Neuronal stem cell (in vitro differentiated cells): Measurements from ENCODE around the gene TMEM116.

Experiments
- DNase-seq: peaks from one replicate; pipeline ENCODE4 v3.0.0-alpha.2; 2013; ENCODE audit warnings: low spot score
- H2AFZ ChIP-seq: one replicate; pipeline ENCODE4 v1.6.1; 2013; ENCODE audit warnings: mild to moderate bottlenecking, low read length, inconsistent platforms
- H2AK5ac ChIP-seq: 2 replicates; pipeline ENCODE4 v1.6.1; 2013; ENCODE audit warnings: low read depth, mild to moderate bottlenecking, inconsistent platforms, low read length, moderate library complexity, mixed read lengths
- H2BK120ac ChIP-seq: 2 replicates; pipeline ENCODE4 v1.6.1; 2013; ENCODE audit warnings: low read depth, mild to moderate bottlenecking, inconsistent platforms, low read length, moderate library complexity, mixed read lengths
- H2BK12ac ChIP-seq: one replicate; pipeline ENCODE4 v1.6.1; 2013; ENCODE audit warnings: low read length, inconsistent platforms
- H2BK15ac ChIP-seq: 2 replicates; pipeline ENCODE4 v1.6.1; 2013; ENCODE audit warnings: mild to moderate bottlenecking, low read length, inconsistent platforms, mixed read lengths
- H2BK5ac ChIP-seq: one replicate; pipeline ENCODE4 v1.6.1; 2013; ENCODE audit warnings: inconsistent platforms, mild to moderate bottlenecking, low read length, moderate library complexity
- H3K14ac ChIP-seq: one replicate; pipeline ENCODE4 v1.6.1; 2013; ENCODE audit warnings: low read length, inconsistent platforms
- H3K18ac ChIP-seq: 2 replicates; pipeline ENCODE4 v1.6.1; 2013; ENCODE audit warnings: low read length, inconsistent platforms
- H3K23ac ChIP-seq: 2 replicates; pipeline ENCODE4 v1.6.1; 2013; ENCODE audit warnings: low read depth, mild to moderate bottlenecking, mixed read lengths, low read length, inconsistent platforms; ENCODE audit not compliant: poor library complexity
- H3K27ac ChIP-seq: replicated peaks from 3 replicates; pipeline ENCODE4 v1.5.1; 2013; ENCODE audit warnings: low read length, inconsistent platforms
- H3K27me3 ChIP-seq, 3 experiments: 2 replicates each; pipeline ENCODE4 v1.6.1; 2013; ENCODE audit warnings: low read length in 3 of 3, mild to moderate bottlenecking in 2 of 3, inconsistent platforms in 1 of 3, low read depth in 1 of 3, mixed read lengths in 1 of 3, moderate library complexity in 1 of 3; ENCODE audit not compliant: control insufficient read depth in 3 of 3, insufficient read depth in 3 of 3
- H3K36me3 ChIP-seq, 2 donors: replicated peaks in 1 of 2; 2 replicates each; pipeline ENCODE4 v1.6.1; 2013; ENCODE audit warnings: low read length in 2 of 2; ENCODE audit not compliant: control insufficient read depth in 2 of 2, insufficient read depth in 2 of 2
- H3K4ac ChIP-seq: 2 replicates; pipeline ENCODE4 v1.6.1; 2013; ENCODE audit warnings: inconsistent platforms, mild to moderate bottlenecking, low read length, moderate library complexity
- H3K4me1 ChIP-seq, 2 donors: 1 replicate in 1 of 2; 2 replicates in 1 of 2; pipeline ENCODE4 v1.6.1; 2013; ENCODE audit warnings: low read length in 2 of 2, low read depth in 1 of 2; ENCODE audit not compliant: control insufficient read depth in 2 of 2, insufficient read depth in 1 of 2
- H3K4me2 ChIP-seq: one replicate; pipeline ENCODE4 v1.6.1; 2013; ENCODE audit warnings: mild to moderate bottlenecking, low read length, inconsistent platforms; ENCODE audit not compliant: insufficient read depth, poor library complexity, severe bottlenecking
- H3K4me3 ChIP-seq, 2 donors: 2 replicates each; pipeline ENCODE4 v1.5.1; 2013; ENCODE audit warnings: low read length in 2 of 2, mild to moderate bottlenecking in 2 of 2, inconsistent platforms in 1 of 2, moderate library complexity in 1 of 2
- H3K79me1 ChIP-seq: one replicate; pipeline ENCODE4 v1.6.1; 2013; ENCODE audit warnings: low read depth, mild to moderate bottlenecking, inconsistent platforms, low read length, moderate library complexity
- H3K9ac ChIP-seq: one replicate; pipeline ENCODE4 v1.6.1; 2013; ENCODE audit warnings: mild to moderate bottlenecking, low read depth, low read length, inconsistent platforms; ENCODE audit not compliant: poor library complexity
- H3K9me3 ChIP-seq, 2 donors: replicated peaks in 1 of 2; 2 replicates each; pipeline versions ENCODE3 to v1.6.1; 2013; ENCODE audit warnings: low read length in 2 of 2, mild to moderate bottlenecking in 2 of 2, inconsistent platforms in 1 of 2, low read depth in 1 of 2, mixed read lengths in 1 of 2, moderate library complexity in 1 of 2; ENCODE audit not compliant: control insufficient read depth in 2 of 2, insufficient read depth in 1 of 2
- H4K8ac ChIP-seq: one replicate; pipeline ENCODE4 v1.6.1; 2013; ENCODE audit warnings: low read depth, mild to moderate bottlenecking, inconsistent platforms, low read length, moderate library complexity
- H4K91ac ChIP-seq: one replicate; pipeline ENCODE4 v1.6.1; 2013; ENCODE audit warnings: low read length, low read depth, mild to moderate bottlenecking, inconsistent platforms; ENCODE audit not compliant: poor library complexity
- WGBS, 2 donors: extraction: QIAGEN DNeasy Blood & Tissue Kit; methylation state at CpG; one replicate each; pipeline ENCODE4 v1.1.7; 2013; ENCODE audit warnings: missing lambda C conversion rate in 2 of 2, mixed read lengths in 1 of 2; ENCODE audit not compliant: insufficient read length in 2 of 2, insufficient replicate concordance in 1 of 2; ENCODE audit errors: extremely low coverage in 2 of 2; 5-methylcytosine and 5-hydroxymethylcytosine counted together

TMEM116 gene

GRCh38 chr12:111984820-111985219 lies 28.1 kb downstream of the TMEM116 start:
- Histone ChIP-seq H3K27me3 (no peaks in the 10 kb centered on the region), H2BK120ac (no peak overlapping the region), H3K4ac (no peak overlapping the region), H3K79me1 (no peaks in the 10 kb centered on the region), H3K36me3 (no peaks in the 10 kb centered on the region), H2BK5ac (no peak overlapping the region), H2AFZ (no peak overlapping the region), H3K9ac (no peak overlapping the region), H4K8ac (no peak overlapping the region), H2AK5ac (no peak overlapping the region), H4K91ac (no peak overlapping the region), H3K14ac (no peak overlapping the region), H3K4me2 (no peak overlapping the region), H2BK15ac (no peak overlapping the region), H3K18ac (no peak overlapping the region), H3K23ac (no peak overlapping the region), H3K27ac (no peak overlapping the region), H3K9me3 (no peaks in the 10 kb centered on the region), H3K4me1 (no peaks in the 10 kb centered on the region), H3K4me3 (no peak overlapping the region), H2BK12ac (no peak overlapping the region)
- no peak for DNase-seq
- 100% methylated on average over 1 of the region's 2 CpGs for WGBS, 2 donors

- Histone ChIP-seq H2AFZ (no peak overlapping the region), H2AK5ac (no peak overlapping the region), H3K36me3 (peaks cover 0 to 4% of the 10 kb centered on the region in 2 donors), H3K18ac (no peak overlapping the region), H3K27me3 (no peaks in the 10 kb centered on the region), H2BK120ac (no peak overlapping the region), H3K4ac (no peak overlapping the region), H2BK15ac (no peak overlapping the region), H3K4me2 (no peak overlapping the region), H4K91ac (no peak overlapping the region), H3K79me1 (no peaks in the 10 kb centered on the region), H3K23ac (no peak overlapping the region), H2BK12ac (no peak overlapping the region), H3K27ac (no peak overlapping the region), H2BK5ac (no peak overlapping the region), H3K4me1 (no peaks in the 10 kb centered on the region), H3K4me3 (no peak overlapping the region), H3K9ac (no peak overlapping the region), H3K14ac (no peak overlapping the region), H4K8ac (no peak overlapping the region), H3K9me3 (no peaks in the 10 kb centered on the region)
- no CpG with 5 or more reads among the region's 2 CpGs for WGBS, 2 donors
- DNase-seq: no peak
These were observed 31.0 kb downstream of the TMEM116 start for GRCh38 chr12:111981987-111982386.

GRCh38 chr12:111980598-111980997 lies 32.4 kb downstream of the TMEM116 start:
- H3K36me3 ChIP-seq: peaks cover 0 to 4% of the 10 kb centered on the region in 2 donors
- no peaks in the 10 kb centered on the region for H3K27me3 ChIP-seq
- no CpG with 5 or more reads among the region's 5 CpGs for WGBS, 2 donors
- H3K18ac ChIP-seq: no peak overlapping the region
- H3K4ac ChIP-seq: no peak overlapping the region
- DNase-seq: no peak
- H2BK5ac ChIP-seq: no peak overlapping the region
- H3K4me3 ChIP-seq: no peak overlapping the region
- no peak overlapping the region for H4K8ac ChIP-seq
- H3K14ac ChIP-seq: no peak overlapping the region
- H3K79me1 ChIP-seq: no peaks in the 10 kb centered on the region
- no peaks in the 10 kb centered on the region for H3K9me3 ChIP-seq
- no peak overlapping the region for H2BK120ac ChIP-seq
- H4K91ac ChIP-seq: no peak overlapping the region
- no peak overlapping the region for H3K9ac ChIP-seq
- no peak overlapping the region for H2BK12ac ChIP-seq
- no peak overlapping the region for H3K23ac ChIP-seq
- no peak overlapping the region for H2AK5ac ChIP-seq
- no peak overlapping the region for H3K27ac ChIP-seq
- no peak overlapping the region for H2BK15ac ChIP-seq
- H3K4me2 ChIP-seq: no peak overlapping the region
- H2AFZ ChIP-seq: no peak overlapping the region
- no peaks in the 10 kb centered on the region for H3K4me1 ChIP-seq

GRCh38 chr12:111978545-111978944 lies 34.4 kb downstream of the TMEM116 start:
- H3K9ac ChIP-seq: no peak overlapping the region
- H3K14ac ChIP-seq: no peak overlapping the region
- no peak overlapping the region for H4K8ac ChIP-seq
- no peak overlapping the region for H3K18ac ChIP-seq
- no peak overlapping the region for H2BK5ac ChIP-seq
- peaks cover 0 to 4% of the 10 kb centered on the region in 2 donors for H3K36me3 ChIP-seq
- no peak overlapping the region for H3K4me2 ChIP-seq
- no peak overlapping the region for H3K23ac ChIP-seq
- no peak overlapping the region for H2AFZ ChIP-seq
- no peaks in the 10 kb centered on the region for H3K9me3 ChIP-seq
- no peaks in the 10 kb centered on the region for H3K79me1 ChIP-seq
- no peak overlapping the region for H2BK120ac ChIP-seq
- no peak for DNase-seq
- H3K4ac ChIP-seq: no peak overlapping the region
- H2BK15ac ChIP-seq: no peak overlapping the region
- H3K27ac ChIP-seq: no peak overlapping the region
- no peaks in the 10 kb centered on the region for H3K4me1 ChIP-seq
- H2AK5ac ChIP-seq: no peak overlapping the region
- H3K4me3 ChIP-seq: no peak overlapping the region
- no peak overlapping the region for H2BK12ac ChIP-seq
- no peak overlapping the region for H4K91ac ChIP-seq
- no peaks in the 10 kb centered on the region for H3K27me3 ChIP-seq
